Type B pancreatic cell (in vitro differentiated cells): ENCODE data around the gene F12. TPM values are rescaled to one million over a fixed set of nuclear protein-coding genes. Genes with fewer than 3 reads are reported as not detected.

Source experiments
- DNase-seq: peaks from one replicate; pipeline ENCODE4 v3.0.0; 2021; ENCODE audit warnings: mixed read lengths; ENCODE audit not compliant: unreplicated experiment; ENCODE audit errors: extremely low spot score
- H3K27ac Mint-ChIP-seq: 2 replicates; pipeline ENCODE4 v1.8.0; 2021; ENCODE audit warnings: mild to moderate bottlenecking, mixed read lengths
- H3K27me3 Mint-ChIP-seq: 2 replicates; pipeline ENCODE4 v1.8.0; 2021; ENCODE audit warnings: mixed read lengths
- H3K36me3 Mint-ChIP-seq: 2 replicates; pipeline ENCODE4 v1.8.0; 2021; ENCODE audit warnings: mixed read lengths
- H3K4me1 Mint-ChIP-seq: one replicate; pipeline ENCODE4 v1.8.0; 2021; ENCODE audit warnings: mixed read lengths; ENCODE audit not compliant: unreplicated experiment
- H3K4me3 Mint-ChIP-seq: 2 replicates; pipeline ENCODE4 v1.8.0; 2021; ENCODE audit warnings: mild to moderate bottlenecking, mixed read lengths
- H3K9me3 Mint-ChIP-seq: 2 replicates; pipeline ENCODE4 v1.8.0; 2021; ENCODE audit warnings: mixed read lengths
- total RNA-seq: library from RNA; stranded (reverse); gene quantifications from 2 replicates; pipeline ENCODE4 v1.2.1, GENCODE V29; 2021; ENCODE audit warnings: low replicate concordance
- TF ChIP-seq, protein P1 (sequence below): fragments of 200-600 bp; sonication (generic); conservative IDR thresholded peaks from 2 replicates; pipeline ENCODE4 v1.5.0; 2021; ENCODE audit warnings: antibody characterized with exemption, mild to moderate bottlenecking

Gene F12
- total RNA-seq, 1 donor from 2014 or later = 3.2 TPM

DNA sequence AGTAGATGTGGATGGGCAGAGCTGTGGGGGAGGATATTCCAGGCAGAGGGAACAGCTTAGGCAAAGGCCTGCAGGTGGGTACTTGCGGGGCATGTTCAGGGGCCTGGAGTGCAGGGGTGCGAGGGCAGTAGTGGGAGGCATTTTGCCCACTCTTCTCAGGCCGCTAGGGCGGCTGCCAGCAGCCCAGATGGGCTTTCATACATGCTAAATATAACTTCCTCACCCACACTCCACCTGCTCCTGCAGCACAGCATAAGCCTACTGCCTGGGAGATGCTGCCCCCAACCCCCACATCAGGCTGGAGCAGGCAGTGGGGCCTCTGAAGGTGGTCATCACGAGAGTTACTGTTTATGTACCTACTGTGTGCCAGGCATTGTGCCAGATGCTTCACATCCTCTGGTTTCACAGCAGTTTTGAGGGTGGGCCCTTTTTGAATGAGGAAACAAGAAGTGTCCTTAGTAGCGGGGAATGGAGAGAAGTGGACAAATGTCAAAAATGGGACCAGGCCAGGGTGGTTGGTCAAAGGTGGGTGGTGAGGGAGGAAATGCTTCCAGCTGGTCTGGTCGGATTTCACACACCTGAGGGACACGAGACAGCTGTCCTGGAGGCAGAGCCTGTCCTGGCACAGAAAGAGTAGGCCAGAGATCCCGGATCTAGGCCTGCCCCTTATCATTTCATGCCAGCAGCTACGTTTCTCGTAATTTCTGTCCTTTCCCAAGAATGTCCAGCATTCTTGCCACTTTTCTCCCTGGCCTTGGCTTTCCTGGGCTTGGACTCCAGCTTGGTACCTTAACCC lies 39.5 kb downstream of the F12 start:
- Mint-ChIP-seq H3K9me3 (no peaks in the 10 kb centered on the region), H3K4me1 (peaks cover 21% of the 10 kb centered on the region), H3K4me3 (peak overlapping the region; percentile 82), H3K27ac (peak overlapping the region; percentile 59), H3K36me3 (no peaks in the 10 kb centered on the region), H3K27me3 (peaks cover 6% of the 10 kb centered on the region)
- DNase-seq = no peak
- TF ChIP-seq, protein P1, sequence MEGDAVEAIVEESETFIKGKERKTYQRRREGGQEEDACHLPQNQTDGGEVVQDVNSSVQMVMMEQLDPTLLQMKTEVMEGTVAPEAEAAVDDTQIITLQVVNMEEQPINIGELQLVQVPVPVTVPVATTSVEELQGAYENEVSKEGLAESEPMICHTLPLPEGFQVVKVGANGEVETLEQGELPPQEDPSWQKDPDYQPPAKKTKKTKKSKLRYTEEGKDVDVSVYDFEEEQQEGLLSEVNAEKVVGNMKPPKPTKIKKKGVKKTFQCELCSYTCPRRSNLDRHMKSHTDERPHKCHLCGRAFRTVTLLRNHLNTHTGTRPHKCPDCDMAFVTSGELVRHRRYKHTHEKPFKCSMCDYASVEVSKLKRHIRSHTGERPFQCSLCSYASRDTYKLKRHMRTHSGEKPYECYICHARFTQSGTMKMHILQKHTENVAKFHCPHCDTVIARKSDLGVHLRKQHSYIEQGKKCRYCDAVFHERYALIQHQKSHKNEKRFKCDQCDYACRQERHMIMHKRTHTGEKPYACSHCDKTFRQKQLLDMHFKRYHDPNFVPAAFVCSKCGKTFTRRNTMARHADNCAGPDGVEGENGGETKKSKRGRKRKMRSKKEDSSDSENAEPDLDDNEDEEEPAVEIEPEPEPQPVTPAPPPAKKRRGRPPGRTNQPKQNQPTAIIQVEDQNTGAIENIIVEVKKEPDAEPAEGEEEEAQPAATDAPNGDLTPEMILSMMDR = no peak

DNA sequence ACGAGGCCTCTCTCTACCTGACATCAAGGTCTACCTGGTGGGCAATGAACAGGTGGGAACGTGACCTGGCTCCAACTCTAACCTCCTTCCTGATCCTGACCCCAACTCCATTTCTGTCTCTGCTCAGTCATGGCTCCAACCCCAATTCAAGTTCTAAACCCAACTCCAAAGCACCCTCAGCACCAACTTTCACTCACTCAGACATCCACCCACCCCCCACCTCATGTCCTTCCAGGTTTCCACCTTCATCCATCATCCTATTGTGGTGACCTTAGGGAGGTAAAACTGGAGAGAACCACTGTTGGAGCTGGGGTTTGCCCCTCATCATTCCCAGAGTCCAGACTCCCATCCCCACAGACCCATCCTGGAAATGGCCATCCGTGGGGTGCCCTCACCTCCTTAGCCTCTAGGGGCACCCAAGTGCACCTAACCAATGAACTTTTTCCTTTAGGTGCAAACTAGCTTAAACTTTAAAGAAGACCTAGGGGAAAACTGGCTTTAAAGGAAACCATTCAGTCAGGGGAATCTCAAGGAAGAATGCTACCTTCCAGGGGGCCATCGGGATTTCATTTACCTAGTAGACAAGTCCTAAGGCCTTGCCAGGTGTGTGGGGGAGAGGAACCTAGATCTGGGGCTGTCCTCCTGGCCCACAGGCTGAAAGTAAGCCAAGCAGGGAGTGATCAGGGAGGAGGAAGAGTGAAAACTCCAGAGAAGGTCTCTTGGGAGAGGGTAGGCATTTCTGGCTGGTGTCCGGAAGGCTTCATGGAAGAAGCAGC lies 40.3 kb downstream of the F12 start:
- Mint-ChIP-seq H3K4me1 (peaks cover 21% of the 10 kb centered on the region), H3K9me3 (no peaks in the 10 kb centered on the region), H3K36me3 (no peaks in the 10 kb centered on the region), H3K4me3 (peak overlapping the region; percentile 82), H3K27me3 (peaks cover 6% of the 10 kb centered on the region), H3K27ac (peak overlapping the region; percentile 59)
- DNase-seq = no peak
- TF ChIP-seq, protein P1 = peak; percentile 74

DNA sequence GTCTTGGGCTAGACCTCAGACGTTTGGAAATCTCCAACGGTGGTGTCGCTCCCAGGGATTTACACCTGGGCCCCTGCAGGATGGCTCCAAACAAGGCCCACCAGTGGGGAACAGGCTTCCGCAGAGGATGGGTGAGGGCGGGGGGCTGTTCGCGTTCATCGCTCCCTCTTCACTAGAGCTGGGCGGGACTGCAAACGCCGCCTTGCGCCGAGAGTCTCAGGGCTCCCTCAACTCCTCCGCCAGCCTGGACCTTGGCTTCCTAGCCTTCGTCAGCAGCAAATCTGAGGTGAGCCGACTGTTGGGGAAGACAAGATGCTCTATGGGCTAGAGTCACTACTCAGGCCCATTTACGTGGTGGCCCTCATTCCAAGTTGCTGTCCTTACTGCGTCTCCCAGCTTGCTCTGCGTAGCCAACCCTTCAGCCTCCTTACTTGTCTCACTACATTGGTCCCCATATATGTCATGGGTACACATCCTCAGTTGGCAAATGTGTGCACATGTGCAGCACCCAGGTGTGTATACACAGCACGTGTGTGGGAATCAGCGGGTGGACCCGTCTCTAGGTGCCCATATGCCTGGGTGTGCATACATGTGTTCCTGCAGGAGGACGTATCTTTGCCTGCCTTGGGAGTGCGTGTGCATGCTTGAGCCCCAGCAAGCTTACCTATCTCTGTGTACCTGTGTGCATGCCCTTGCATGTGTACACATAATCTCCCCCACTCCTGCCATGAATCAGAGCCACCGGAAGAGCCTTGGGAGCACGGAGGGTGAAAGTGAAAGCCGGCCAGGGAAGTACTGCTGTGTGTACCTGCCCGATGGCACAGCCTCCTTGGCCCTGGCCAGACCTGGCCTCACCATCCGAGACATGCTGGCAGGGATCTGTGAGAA lies 41.1 kb downstream of the F12 start:
- H3K27ac Mint-ChIP-seq = no peak overlapping the region
- peaks cover 6% of the 10 kb centered on the region for H3K27me3 Mint-ChIP-seq
- no peaks in the 10 kb centered on the region for H3K9me3 Mint-ChIP-seq
- TF ChIP-seq, protein P1 = no peak
- DNase-seq = no peak
- peaks cover 21% of the 10 kb centered on the region for H3K4me1 Mint-ChIP-seq
- peak overlapping the region; percentile 69 for H3K4me3 Mint-ChIP-seq
- H3K36me3 Mint-ChIP-seq = no peaks in the 10 kb centered on the region

DNA sequence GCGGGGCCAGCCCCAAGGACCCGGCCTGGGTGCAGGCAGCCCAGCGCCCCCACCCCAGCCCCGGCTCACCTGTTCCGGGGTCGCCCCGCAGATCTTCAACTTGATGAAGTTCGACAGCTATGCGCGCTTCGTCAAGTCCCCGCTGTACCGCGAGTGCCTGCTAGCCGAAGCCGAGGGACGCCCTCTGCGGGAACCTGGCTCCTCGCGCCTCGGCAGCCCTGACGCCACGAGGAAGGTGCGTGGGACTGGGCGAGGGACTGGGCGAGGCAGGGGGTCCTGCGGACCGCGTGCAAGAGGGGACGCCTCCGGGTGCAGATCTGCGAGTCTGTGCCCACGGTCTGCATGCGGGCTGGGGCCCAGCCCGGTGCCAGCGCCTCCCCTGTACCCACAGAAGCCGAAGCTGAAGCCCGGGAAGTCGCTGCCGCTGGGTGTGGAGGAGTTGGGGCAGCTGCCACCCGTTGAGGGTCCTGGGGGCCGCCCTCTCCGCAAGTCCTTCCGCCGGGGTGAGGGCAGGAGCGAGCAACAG lies 42.0 kb downstream of the F12 start:
- H3K4me3 Mint-ChIP-seq = peak overlapping the region; percentile 95
- TF ChIP-seq, protein P1 = no peak
- no peaks in the 10 kb centered on the region for H3K36me3 Mint-ChIP-seq
- H3K27ac Mint-ChIP-seq = peak overlapping the region; percentile 92
- no peaks in the 10 kb centered on the region for H3K9me3 Mint-ChIP-seq
- DNase-seq = no peak
- peaks cover 6% of the 10 kb centered on the region for H3K27me3 Mint-ChIP-seq
- H3K4me1 Mint-ChIP-seq = peaks cover 21% of the 10 kb centered on the region
